Measurements from ENCODE around the gene CMSS1.

Gene CMSS1

GRCh38 chr3:99943931-99944761 is 126.5 kb downstream of the CMSS1 start:
- DNase-seq: no peak

GRCh38 chr3:99945328-99945995 is 127.8 kb downstream of the CMSS1 start:
- DNase-seq: no peak

GRCh38 chr3:99947356-99947755 is 129.7 kb downstream of the CMSS1 start:
- no peak for DNase-seq

- no peak for DNase-seq
These were observed 130.9 kb downstream of the CMSS1 start for GRCh38 chr3:99948467-99949089.

GRCh38 chr3:99949956-99950670 is 132.5 kb downstream of the CMSS1 start:
- DNase-seq: no peak

- DNase-seq: no peak
These were observed 133.3 kb downstream of the CMSS1 start for GRCh38 chr3:99950921-99951320.

- no peak for DNase-seq
These were observed 134.0 kb downstream of the CMSS1 start for GRCh38 chr3:99951701-99952100.

GRCh38 chr3:99952306-99952705 is 134.6 kb downstream of the CMSS1 start:
- DNase-seq: no peak

GRCh38 chr3:99953596-99953995 is 135.9 kb downstream of the CMSS1 start:
- DNase-seq: no peak

- no peak for DNase-seq
These were observed 137.4 kb downstream of the CMSS1 start for GRCh38 chr3:99954914-99955644.

- no peak for DNase-seq
These were observed 138.3 kb downstream of the CMSS1 start for GRCh38 chr3:99955773-99956562.

- DNase-seq: no peak
These were observed 139.6 kb downstream of the CMSS1 start for GRCh38 chr3:99957151-99957796.

- no peak for DNase-seq
These were observed 140.7 kb downstream of the CMSS1 start for GRCh38 chr3:99958222-99958912.

- no peak for DNase-seq
These were observed 142.6 kb downstream of the CMSS1 start for GRCh38 chr3:99960123-99960878.

GRCh38 chr3:99960941-99961340 is 143.3 kb downstream of the CMSS1 start:
- no peak for DNase-seq

- DNase-seq: no peak
These were observed 144.3 kb downstream of the CMSS1 start for GRCh38 chr3:99961756-99962515.

GRCh38 chr3:99962703-99963102 is 145.0 kb downstream of the CMSS1 start:
- DNase-seq: no peak

GRCh38 chr3:99965077-99965476 is 147.4 kb downstream of the CMSS1 start:
- no peak for DNase-seq
